ENCODE results near the gene MYZAP. TPM values are rescaled to one million over a fixed set of nuclear protein-coding genes. Genes with fewer than 3 reads are reported as not detected.

MYZAP gene
- polyA plus RNA-seq, 1 donor from 2014 or later, result not detected

DNA sequence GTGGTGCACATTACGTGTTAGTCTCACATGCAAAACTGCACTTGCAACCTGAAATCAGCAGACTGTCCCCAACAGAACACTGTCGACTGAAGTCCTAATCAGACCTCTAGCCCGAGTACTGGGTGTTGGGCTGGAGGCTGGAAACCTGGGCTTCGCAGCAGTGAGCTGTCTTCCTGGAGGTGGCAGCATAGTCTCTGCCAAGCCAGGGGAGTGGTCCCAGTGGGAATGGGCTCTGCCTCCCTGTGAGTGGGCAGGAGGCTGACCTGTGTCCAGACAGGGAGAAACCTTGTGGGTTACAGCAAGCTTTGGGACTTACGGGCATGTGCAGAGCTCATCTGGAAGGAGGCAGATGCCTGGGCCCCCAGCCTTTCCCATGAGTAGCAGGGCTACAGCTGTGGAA lies 38.2 kb upstream of the MYZAP start:
- no peak overlapping the region for H3K4me2 ChIP-seq (ENCODE audit: low read length)
- TF ChIP-seq POLR2AphosphoS5 (IDR thresholded peaks at IDR 0.05) (no peak), SMC3 (conservative IDR thresholded peaks at IDR 0.05; ENCODE audit: poor library complexity) (no peak), EZH2 (IDR thresholded peaks at IDR 0.05; ENCODE audit: borderline replicate concordance, insufficient read depth, low read length, poor library complexity, severe bottlenecking) (no peak), TAF1 (IDR thresholded peaks at IDR 0.05; ENCODE audit: low read depth) (no peak), CTCF (IDR thresholded peaks at IDR 0.05; ENCODE audit: poor library complexity, severe bottlenecking) (no peak), EP300 (conservative IDR thresholded peaks at IDR 0.05; ENCODE audit: poor library complexity, severe bottlenecking) (no peak), RAD21 (conservative IDR thresholded peaks at IDR 0.05) (no peak), MXI1 (conservative IDR thresholded peaks at IDR 0.05; ENCODE audit: poor library complexity, severe bottlenecking) (no peak)
- TF ChIP-seq, protein P1, sequence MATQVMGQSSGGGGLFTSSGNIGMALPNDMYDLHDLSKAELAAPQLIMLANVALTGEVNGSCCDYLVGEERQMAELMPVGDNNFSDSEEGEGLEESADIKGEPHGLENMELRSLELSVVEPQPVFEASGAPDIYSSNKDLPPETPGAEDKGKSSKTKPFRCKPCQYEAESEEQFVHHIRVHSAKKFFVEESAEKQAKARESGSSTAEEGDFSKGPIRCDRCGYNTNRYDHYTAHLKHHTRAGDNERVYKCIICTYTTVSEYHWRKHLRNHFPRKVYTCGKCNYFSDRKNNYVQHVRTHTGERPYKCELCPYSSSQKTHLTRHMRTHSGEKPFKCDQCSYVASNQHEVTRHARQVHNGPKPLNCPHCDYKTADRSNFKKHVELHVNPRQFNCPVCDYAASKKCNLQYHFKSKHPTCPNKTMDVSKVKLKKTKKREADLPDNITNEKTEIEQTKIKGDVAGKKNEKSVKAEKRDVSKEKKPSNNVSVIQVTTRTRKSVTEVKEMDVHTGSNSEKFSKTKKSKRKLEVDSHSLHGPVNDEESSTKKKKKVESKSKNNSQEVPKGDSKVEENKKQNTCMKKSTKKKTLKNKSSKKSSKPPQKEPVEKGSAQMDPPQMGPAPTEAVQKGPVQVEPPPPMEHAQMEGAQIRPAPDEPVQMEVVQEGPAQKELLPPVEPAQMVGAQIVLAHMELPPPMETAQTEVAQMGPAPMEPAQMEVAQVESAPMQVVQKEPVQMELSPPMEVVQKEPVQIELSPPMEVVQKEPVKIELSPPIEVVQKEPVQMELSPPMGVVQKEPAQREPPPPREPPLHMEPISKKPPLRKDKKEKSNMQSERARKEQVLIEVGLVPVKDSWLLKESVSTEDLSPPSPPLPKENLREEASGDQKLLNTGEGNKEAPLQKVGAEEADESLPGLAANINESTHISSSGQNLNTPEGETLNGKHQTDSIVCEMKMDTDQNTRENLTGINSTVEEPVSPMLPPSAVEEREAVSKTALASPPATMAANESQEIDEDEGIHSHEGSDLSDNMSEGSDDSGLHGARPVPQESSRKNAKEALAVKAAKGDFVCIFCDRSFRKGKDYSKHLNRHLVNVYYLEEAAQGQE (IDR thresholded peaks at IDR 0.05; ENCODE audit: borderline replicate concordance), result no peak
- H3K27ac ChIP-seq (ENCODE audit: low read length), result no peak overlapping the region
- no peak overlapping the region for H3K4me3 ChIP-seq (ENCODE audit: low read length)
- H3K36me3 ChIP-seq (ENCODE audit: insufficient read depth, low read length), result no peaks in the 10 kb centered on the region
- no peak overlapping the region for H2AFZ ChIP-seq (ENCODE audit: low read depth, low read length)
- H3K9me3 ChIP-seq (ENCODE audit: low read length), result no peaks in the 10 kb centered on the region
- no peaks in the 10 kb centered on the region for H3F3A ChIP-seq (ENCODE audit: insufficient read depth, low read length, poor library complexity, severe bottlenecking)
- no peak overlapping the region for H3K9ac ChIP-seq (ENCODE audit: low read length)
- H4K20me1 ChIP-seq (ENCODE audit: insufficient read depth), result no peaks in the 10 kb centered on the region
- H3K9me2 ChIP-seq (ENCODE audit: insufficient read depth, low read length), result no peaks in the 10 kb centered on the region
- H3K79me2 ChIP-seq (replicated peaks; ENCODE audit: insufficient read depth, low read length), result no peaks in the 10 kb centered on the region
- no peaks in the 10 kb centered on the region for H3K27me3 ChIP-seq (ENCODE audit: insufficient read depth, low read depth, low read length)

GRCh38 chr15:57554063-57554811 lies 37.5 kb upstream of the MYZAP start:
- no peak overlapping the region for H3K27ac ChIP-seq (ENCODE audit: low read length)
- H3F3A ChIP-seq (ENCODE audit: insufficient read depth, low read length, poor library complexity, severe bottlenecking), result no peaks in the 10 kb centered on the region
- no peaks in the 10 kb centered on the region for H4K20me1 ChIP-seq (ENCODE audit: insufficient read depth)
- H3K27me3 ChIP-seq (ENCODE audit: insufficient read depth, low read depth, low read length), result no peaks in the 10 kb centered on the region
- H3K4me3 ChIP-seq (ENCODE audit: low read length), result no peak overlapping the region
- TF ChIP-seq EZH2 (IDR thresholded peaks at IDR 0.05; ENCODE audit: borderline replicate concordance, insufficient read depth, low read length, poor library complexity, severe bottlenecking) (no peak), MXI1 (conservative IDR thresholded peaks at IDR 0.05; ENCODE audit: poor library complexity, severe bottlenecking) (no peak), TAF1 (IDR thresholded peaks at IDR 0.05; ENCODE audit: low read depth) (no peak), CTCF (IDR thresholded peaks at IDR 0.05; ENCODE audit: poor library complexity, severe bottlenecking) (no peak), SMC3 (conservative IDR thresholded peaks at IDR 0.05; ENCODE audit: poor library complexity) (no peak), RAD21 (conservative IDR thresholded peaks at IDR 0.05) (no peak), EP300 (conservative IDR thresholded peaks at IDR 0.05; ENCODE audit: poor library complexity, severe bottlenecking) (no peak), POLR2AphosphoS5 (IDR thresholded peaks at IDR 0.05) (no peak)
- TF ChIP-seq, protein P1 (IDR thresholded peaks at IDR 0.05; ENCODE audit: borderline replicate concordance), result no peak
- no peaks in the 10 kb centered on the region for H3K36me3 ChIP-seq (ENCODE audit: insufficient read depth, low read length)
- H3K9me3 ChIP-seq (ENCODE audit: low read length), result no peaks in the 10 kb centered on the region
- H3K79me2 ChIP-seq (replicated peaks; ENCODE audit: insufficient read depth, low read length), result no peaks in the 10 kb centered on the region
- H3K9me2 ChIP-seq (ENCODE audit: insufficient read depth, low read length), result no peaks in the 10 kb centered on the region
- no peak overlapping the region for H2AFZ ChIP-seq (ENCODE audit: low read depth, low read length)
- H3K9ac ChIP-seq (ENCODE audit: low read length), result no peak overlapping the region
- no peak overlapping the region for H3K4me2 ChIP-seq (ENCODE audit: low read length)
